HepG2 (cell line): Measurements from ENCODE around the gene GPR162. TPM values are rescaled to one million over a fixed set of nuclear protein-coding genes. Genes with fewer than 3 reads are reported as not detected.
A peak's percentile ranks its signal among the peaks of the same experiment; 100 is the strongest.

Experiments
- CBFB ChIP-seq: sonication (generic); formaldehyde crosslinking; IDR thresholded peaks from 2 replicates; pipeline ENCODE4 v1.4.0; 2020; ENCODE audit warnings: missing genetic modification reagents
- CSRNP2 ChIP-seq: sonication (generic); formaldehyde crosslinking; conservative IDR thresholded peaks from 2 replicates; pipeline ENCODE4 v1.8.0; 2022; ENCODE audit warnings: low read depth, missing genetic modification reagents
- DZIP1 ChIP-seq: sonication (generic); formaldehyde crosslinking; IDR thresholded peaks from 2 replicates; pipeline ENCODE4 v1.5.0; 2020; ENCODE audit warnings: mild to moderate bottlenecking, missing genetic modification reagents
- PITX1 ChIP-seq: sonication (generic); formaldehyde crosslinking; IDR thresholded peaks from 2 replicates; pipeline ENCODE4 v1.5.1; 2020; ENCODE audit warnings: mild to moderate bottlenecking, missing genetic modification reagents
- RBM39 ChIP-seq: fragments of 200-400 bp; formaldehyde crosslinking; IDR thresholded peaks from one replicate; pipeline ENCODE4 v1.6.1; 2018; ENCODE audit warnings: antibody characterized with exemption, mild to moderate bottlenecking, low read depth, low read length; ENCODE audit not compliant: poor library complexity, severe bottlenecking
- THAP9 ChIP-seq: sonication (generic); formaldehyde crosslinking; IDR thresholded peaks from 2 replicates; pipeline ENCODE4; 2020; ENCODE audit warnings: missing genetic modification reagents, mild to moderate bottlenecking, borderline replicate concordance
- TRIM24 ChIP-seq: sonication (generic); formaldehyde crosslinking; IDR thresholded peaks from 2 replicates; pipeline ENCODE4 v1.8.0; 2022; ENCODE audit warnings: mild to moderate bottlenecking, missing genetic modification reagents
- ZNF609 ChIP-seq: sonication (generic); formaldehyde crosslinking; IDR thresholded peaks from 2 replicates; pipeline ENCODE4 v1.4.0; 2020; ENCODE audit warnings: mild to moderate bottlenecking, missing genetic modification reagents, borderline replicate concordance
- ZSCAN5A ChIP-seq: sonication (generic); formaldehyde crosslinking; IDR thresholded peaks from 2 replicates; pipeline ENCODE4 v1.8.0; 2022; ENCODE audit warnings: mild to moderate bottlenecking, missing genetic modification reagents, borderline replicate concordance
- polyA plus RNA-seq, 8 experiments: library from polyadenylated mRNA; depleted of rRNA in 3 of 8; stranded (reverse) in 7 of 8; unstranded in 1 of 8; fragments of >200 nt; fragmentation: Illumina TruSeq in 4 of 8; extraction: Trizol in 4 of 8; gene quantifications; 2 replicates each; pipeline versions ENCODE4 v1.2.1 to v1.2.3, GENCODE V29; 2011 to 2016; ENCODE audit warnings: low read depth in 4 of 8, missing spikeins in 1 of 8, mixed read lengths in 1 of 8; ENCODE audit not compliant: insufficient read depth in 1 of 8
- total RNA-seq, 5 experiments: library from RNA; depleted of rRNA; stranded (reverse); fragments of >200 nt; fragmentation: Illumina TruSeq; extraction: Trizol; gene quantifications; 2 replicates each; pipeline ENCODE4 v1.2.3, GENCODE V29; 2016; ENCODE audit warnings: low read depth in 1 of 5

The GPR162 gene
- total and polyA plus RNA-seq, 2 of the 13 experiments (the other 11 are each of a cell fraction or from before 2014, with no cell fraction given) = 0.08 TPM; not detected in 1

GRCh38 chr12:6872073-6873048, 50.7 kb downstream of the GPR162 start (continued):
- TF ChIP-seq ZSCAN5A (no peak), CBFB (CRISPR knock-in tag) (peak; percentile 73), RBM39 (peak; percentile 34), PITX1 (CRISPR knock-in tag) (0 out of 2 replicates have a peak, but pooled peaks have one; percentile 39), THAP9 (peak; percentile 20; the same call in 1 of the 2 replicates), DZIP1 (no peak), ZNF609 (CRISPR knock-in tag) (peak; percentile 57), CSRNP2 (no peak), TRIM24 (CRISPR knock-in tag) (no peak)
